Tibial nerve (tissue), 4 donors: ENCODE measurements around the gene RNF40. TPM values are rescaled to one million over a fixed set of nuclear protein-coding genes. Genes with fewer than 3 reads are reported as not detected.

Experiments
- DNase-seq, 2 donors: peaks; one replicate each; pipeline ENCODE4 v3.0.0-alpha.2; 2019; ENCODE audit warnings: low spot score in 2 of 2
- H3K27ac ChIP-seq, 4 donors: fragments of 200-600 bp; sonication (generic) in 3 of 4; one replicate each; pipeline ENCODE4 v1.5.1; 2017 to 2019; ENCODE audit warnings: mild to moderate bottlenecking in 1 of 4
- H3K27me3 ChIP-seq, 2 donors: fragments of 200-600 bp; sonication (generic) in 1 of 2; one replicate each; pipeline versions ENCODE4 v1.5.1 to v1.6.0; 2017 to 2019
- H3K36me3 ChIP-seq, 3 donors: fragments of 200-600 bp; sonication (generic); one replicate each; pipeline ENCODE4 v1.5.1; 2018 to 2019
- H3K4me1 ChIP-seq, 4 donors: fragments of 200-600 bp; sonication (generic) in 3 of 4; one replicate each; pipeline ENCODE4 v1.5.1; 2017 to 2019
- H3K4me3 ChIP-seq, 4 donors: fragments of 200-600 bp; sonication (generic) in 3 of 4; one replicate each; pipeline ENCODE4 v1.5.1; 2017 to 2019; ENCODE audit warnings: mild to moderate bottlenecking in 1 of 4, moderate library complexity in 1 of 4
- H3K9me3 ChIP-seq, 4 donors: fragments of 200-600 bp; sonication (generic) in 3 of 4; one replicate each; pipeline ENCODE4 v1.5.1; 2017 to 2019
- CTCF ChIP-seq, 5 experiments: fragments of 200-600 bp in 3 of 5; fragments of 450-650 bp in 2 of 5; sonication (generic) in 3 of 5; IDR thresholded peaks; one replicate each; pipeline ENCODE4 v1.5.1; 2016 to 2019; ENCODE audit warnings: antibody characterized with exemption in 5 of 5, mild to moderate bottlenecking in 3 of 5, moderate library complexity in 2 of 5
- EP300 ChIP-seq, 2 donors: sonication (generic); formaldehyde crosslinking; IDR thresholded peaks; one replicate each; pipeline ENCODE4 v1.6.1; 2017; ENCODE audit warnings: antibody characterized with exemption in 2 of 2, mild to moderate bottlenecking in 1 of 2
- POLR2A ChIP-seq, 2 donors: fragments of 450-650 bp; IDR thresholded peaks; one replicate each; pipeline ENCODE4 v1.6.1; 2017; ENCODE audit warnings: antibody characterized with exemption in 2 of 2, mild to moderate bottlenecking in 2 of 2, moderate library complexity in 2 of 2
- WGBS, 2 donors: methylation state at CpG; one replicate each; pipeline ENCODE4 v1.1.5; 2018; 5-methylcytosine and 5-hydroxymethylcytosine counted together
- total RNA-seq, 4 donors: library from RNA; depleted of rRNA; stranded (reverse); fragments of >200 nt; gene quantifications; one replicate each; pipeline ENCODE4 v1.1.0, GENCODE V29; 2016

RNF40 gene
- total RNA-seq, 4 donors from 2014 or later = 71.7 to 127 (median 91.5) TPM

DNA sequence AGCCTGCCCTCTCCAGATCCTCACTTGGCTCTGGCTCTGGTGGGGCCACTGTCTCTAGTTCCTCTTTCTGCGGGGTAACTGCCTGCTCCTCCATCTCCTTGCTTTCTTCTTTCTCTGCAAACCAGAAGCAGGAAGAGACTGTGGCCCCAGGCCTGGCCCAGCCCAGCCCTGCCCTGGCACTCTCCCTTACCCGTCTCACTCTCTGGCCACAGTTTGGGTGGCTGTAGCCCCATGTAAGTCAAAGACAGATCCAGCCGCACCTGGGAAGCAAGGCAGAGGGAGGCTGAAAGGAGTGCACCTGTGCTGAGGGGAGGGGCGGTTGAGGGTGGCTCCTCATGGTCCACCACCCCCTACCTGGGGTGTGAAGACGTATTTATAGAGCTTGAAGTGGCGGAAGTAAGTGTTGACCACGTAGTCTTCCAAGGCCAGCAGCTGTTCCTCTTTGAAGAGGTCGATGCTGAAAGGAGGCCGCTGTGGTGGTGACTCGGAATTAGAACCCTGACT is 3.1 kb upstream of the RNF40 start:
- 79 to 87% methylated on average over 10 of the region's 10 CpGs for WGBS, 2 donors
- peak overlapping the region in 1 of 4 donors; percentile 63 for H3K27ac ChIP-seq
- no peak for TF ChIP-seq CTCF (IDR thresholded peaks at IDR 0.05)
- TF ChIP-seq POLR2A (IDR thresholded peaks at IDR 0.05) = no peak
- TF ChIP-seq EP300 (IDR thresholded peaks at IDR 0.05) = no peak

DNA sequence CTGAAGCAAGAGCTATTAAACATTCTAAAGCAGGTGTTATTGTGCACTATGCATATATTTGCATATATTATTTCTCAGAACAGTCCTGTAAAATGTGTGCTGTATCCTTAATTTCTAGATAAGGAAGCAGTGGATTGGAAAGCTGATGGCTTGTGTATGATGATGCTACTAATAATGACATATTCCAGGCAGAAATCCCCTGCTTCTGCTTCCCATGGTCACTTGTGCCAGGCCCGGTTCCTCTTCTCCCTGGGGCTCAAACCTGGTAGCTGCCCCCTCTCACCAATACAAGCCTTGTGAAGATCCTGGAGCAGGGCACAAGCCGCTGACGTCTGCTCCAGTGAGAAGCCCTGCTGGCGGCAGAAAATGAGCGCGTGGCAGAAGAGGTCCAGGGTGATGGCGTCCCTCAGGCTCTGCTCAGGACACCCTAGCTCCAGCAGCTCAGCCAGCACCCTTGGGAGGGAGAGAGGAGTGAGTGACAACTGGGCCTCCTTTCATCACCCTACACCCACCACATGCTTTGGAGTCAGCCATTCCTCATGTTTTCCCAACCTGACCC is 2.0 kb upstream of the RNF40 start:
- WGBS, 2 donors = 84 to 85% methylated on average over 7 of the region's 7 CpGs
- TF ChIP-seq EP300 (IDR thresholded peaks at IDR 0.05) (no peak), CTCF (IDR thresholded peaks at IDR 0.05) (no peak), POLR2A (IDR thresholded peaks at IDR 0.05) (no peak)
- Histone ChIP-seq H3K9me3 (no peaks in the 10 kb centered on the region), H3K4me1 (peaks cover 3 to 35% (median 17%) of the 10 kb centered on the region in 4 donors), H3K4me3 (no peak overlapping the region), H3K27me3 (no peaks in the 10 kb centered on the region), H3K36me3 (peaks cover 11 to 65% (median 12%) of the 10 kb centered on the region in 3 donors), H3K27ac (no peak overlapping the region)
- DNase-seq = no peak

More for the DNA sequence above, 3.1 kb upstream of the RNF40 start:
- Histone ChIP-seq H3K27me3 (no peaks in the 10 kb centered on the region), H3K36me3 (peaks cover under 1 to 65% (median 1%) of the 10 kb centered on the region in 3 donors), H3K9me3 (no peaks in the 10 kb centered on the region), H3K4me3 (no peak overlapping the region), H3K4me1 (peaks cover 3 to 29% (median 17%) of the 10 kb centered on the region in 4 donors)
- DNase-seq = no peak

GRCh38 chr16:30760577-30761426 is 1.3 kb upstream of the RNF40 start:
- H3K4me1 ChIP-seq = peaks cover 3 to 35% (median 17%) of the 10 kb centered on the region in 4 donors
- no peak for TF ChIP-seq CTCF (IDR thresholded peaks at IDR 0.05)
- no peak for TF ChIP-seq POLR2A (IDR thresholded peaks at IDR 0.05)
- no peak for TF ChIP-seq EP300 (IDR thresholded peaks at IDR 0.05)
- no peaks in the 10 kb centered on the region for H3K27me3 ChIP-seq
- peaks cover 13 to 65% (median 16%) of the 10 kb centered on the region in 3 donors for H3K36me3 ChIP-seq
- H3K4me3 ChIP-seq = peak overlapping the region; percentile 54 to 93 (median 76)
- WGBS, 2 donors = 24 to 27% methylated on average over 23 to 26 of the region's 26 CpGs
- H3K27ac ChIP-seq = peak overlapping the region in 1 of 4 donors; percentile 98
- H3K9me3 ChIP-seq = no peaks in the 10 kb centered on the region
- DNase-seq = no peak

GRCh38 chr16:30761427-30761927 is 645 bp upstream of the RNF40 start:
- Histone ChIP-seq H3K27ac (peak overlapping the region in 2 of 4 donors; percentile 49 to 98), H3K4me1 (peaks cover 3 to 35% (median 17%) of the 10 kb centered on the region in 4 donors), H3K4me3 (peak overlapping the region; percentile 54 to 93 (median 76)), H3K9me3 (no peaks in the 10 kb centered on the region), H3K36me3 (peaks cover 15 to 65% (median 23%) of the 10 kb centered on the region in 3 donors), H3K27me3 (no peaks in the 10 kb centered on the region)
- 1% methylated on average over 24 to 54 of the region's 64 CpGs for WGBS, 2 donors
- no peak for TF ChIP-seq EP300 (IDR thresholded peaks at IDR 0.05)
- no peak for TF ChIP-seq CTCF (IDR thresholded peaks at IDR 0.05)
- no peak for TF ChIP-seq POLR2A (IDR thresholded peaks at IDR 0.05)
- DNase-seq = no peak
